NCI-H1105 treated with DMSO at 0.1 percent for 48 hours (cell line): Measurements from ENCODE around the gene MCM3.

Source experiments
- DNase-seq: peaks from one replicate; lab custom pipeline; 2025; lab: John Stamatoyannopoulos, UW

MCM3 gene

DNA sequence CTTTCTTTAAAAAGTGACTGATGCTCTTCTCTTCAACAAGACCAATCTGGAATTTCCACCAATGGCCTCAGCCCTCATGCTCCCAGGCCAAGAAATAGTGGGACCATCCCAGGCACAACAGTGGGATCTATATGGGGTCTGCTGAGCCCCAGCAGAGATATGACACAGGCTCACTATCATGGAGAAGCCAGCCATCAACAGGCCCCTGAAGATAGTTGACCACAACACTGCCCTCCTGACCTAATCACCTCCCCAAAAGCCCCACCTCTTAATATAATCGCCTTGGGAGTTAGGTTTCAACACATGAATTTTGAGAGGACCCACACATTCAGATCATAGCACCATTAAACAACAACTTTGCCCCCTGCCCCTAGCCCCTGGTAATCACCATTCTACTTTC, 16.8 kb upstream of the MCM3 start:
- no peak for DNase-seq

DNA sequence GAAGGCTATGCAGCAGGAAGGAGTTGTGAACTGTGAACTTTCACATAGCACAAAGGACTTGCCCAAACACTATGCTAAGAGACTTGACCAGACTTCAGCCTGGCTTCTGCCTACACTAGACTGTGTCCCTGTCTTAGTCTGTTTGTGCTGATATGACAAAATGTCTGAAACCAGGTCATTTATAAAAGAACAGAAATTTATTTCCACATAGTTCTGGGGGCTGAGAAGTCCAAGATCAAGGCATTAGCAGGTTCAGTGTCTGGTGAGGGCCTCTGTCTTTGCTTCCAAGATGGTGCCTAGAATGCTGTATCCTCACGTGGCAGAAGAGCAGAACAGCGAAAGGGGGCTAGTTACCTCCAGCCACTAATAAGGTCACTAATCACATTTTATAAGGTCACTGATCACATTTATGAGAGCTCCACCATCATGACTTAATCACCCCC, 16.0 kb upstream of the MCM3 start:
- no peak for DNase-seq

DNA sequence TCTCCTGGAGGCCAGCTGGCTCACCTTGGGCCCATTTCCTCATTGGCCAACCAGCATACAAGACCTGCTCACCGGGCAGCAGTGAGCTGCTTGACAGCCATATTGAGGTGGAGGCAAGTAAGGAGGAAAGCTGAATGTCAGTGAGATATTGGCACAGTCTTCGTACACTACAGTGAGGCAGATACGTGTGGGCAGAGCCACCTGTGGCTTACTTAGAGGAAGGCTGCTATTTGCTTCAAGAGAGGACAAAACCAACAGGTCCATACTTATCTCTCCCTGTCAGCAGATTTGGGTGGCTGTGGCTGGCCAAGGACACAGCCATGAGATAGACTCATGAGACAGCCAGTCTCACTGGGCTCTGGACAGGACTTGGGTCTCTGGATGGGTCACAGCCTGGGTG, 15.1 kb upstream of the MCM3 start:
- no peak for DNase-seq

DNA sequence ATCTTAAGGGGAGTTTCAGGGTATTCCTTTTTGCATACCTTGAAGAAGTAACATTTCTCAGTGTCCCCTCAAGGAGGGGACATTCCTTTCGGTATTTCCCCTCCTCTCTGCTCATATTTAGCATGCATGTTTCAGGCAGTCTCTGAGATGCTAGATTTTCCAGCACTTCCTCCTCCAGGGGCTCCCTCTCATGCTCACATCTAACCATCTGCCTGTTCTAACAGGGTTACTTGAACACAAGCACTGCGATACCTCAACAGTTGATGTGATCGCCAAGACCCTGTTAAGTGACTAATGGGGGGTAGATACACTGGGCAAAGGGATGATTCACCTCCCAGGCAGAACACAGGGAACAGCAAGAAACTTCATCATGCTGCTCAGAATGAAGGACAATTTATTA, 12.9 kb upstream of the MCM3 start:
- no peak for DNase-seq

DNA sequence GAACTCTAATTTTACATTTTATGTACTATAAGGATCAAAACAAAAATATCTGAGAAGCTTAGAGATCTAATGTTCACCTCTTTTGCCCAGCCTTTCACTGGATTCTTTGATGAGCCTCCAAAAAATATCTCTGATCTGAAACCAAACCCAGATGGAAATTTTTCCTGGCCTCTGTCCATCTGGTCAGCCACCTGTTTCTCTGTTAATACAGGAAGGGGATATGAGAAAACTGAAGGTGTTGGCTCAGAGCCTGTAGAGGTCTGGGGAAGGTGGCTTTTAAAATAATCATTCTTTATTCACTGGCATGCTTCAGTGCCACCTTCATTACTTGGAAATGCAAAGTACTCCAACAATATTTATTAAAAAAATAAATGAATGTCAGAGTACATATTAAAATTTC, 8.5 kb upstream of the MCM3 start:
- DNase-seq = peak; percentile 38

DNA sequence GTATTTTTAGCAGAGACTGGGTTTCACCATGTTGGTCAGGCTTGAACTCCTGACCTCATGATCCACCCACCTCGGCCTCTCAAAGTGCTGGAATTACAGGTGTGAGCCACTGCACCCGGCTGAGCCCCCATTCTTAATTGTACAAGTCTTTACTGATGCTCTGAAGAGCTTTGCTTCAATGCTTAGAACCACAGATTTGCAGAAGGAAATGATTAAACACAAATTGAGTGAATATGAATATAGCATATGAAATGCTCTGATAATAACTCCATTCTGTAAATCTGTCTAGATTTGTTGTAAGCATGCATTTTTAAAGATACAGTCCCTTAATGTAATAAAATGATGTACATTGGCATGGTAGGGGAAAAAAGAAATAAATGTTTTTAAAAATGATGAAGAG, 4.3 kb upstream of the MCM3 start:
- no peak for DNase-seq

DNA sequence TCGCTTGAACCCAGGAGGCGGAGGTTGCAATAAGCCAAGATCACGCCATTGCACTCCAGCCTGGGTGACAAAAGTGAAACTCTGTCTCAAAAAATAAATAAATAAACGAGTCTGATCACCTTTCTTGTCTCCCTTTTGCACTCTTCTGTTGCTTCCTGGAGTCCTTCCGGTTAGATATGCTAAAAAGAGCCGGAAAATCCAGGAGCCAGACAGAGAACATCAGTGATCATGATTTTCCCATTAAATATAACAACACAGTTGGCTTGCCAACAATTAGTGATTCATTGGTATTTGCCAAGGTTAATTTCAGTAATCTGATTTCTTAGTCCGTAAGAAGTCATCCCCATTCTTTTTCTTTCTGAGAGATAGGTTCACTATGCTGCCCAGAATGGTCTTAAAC, 3.7 kb upstream of the MCM3 start:
- DNase-seq = no peak

DNA sequence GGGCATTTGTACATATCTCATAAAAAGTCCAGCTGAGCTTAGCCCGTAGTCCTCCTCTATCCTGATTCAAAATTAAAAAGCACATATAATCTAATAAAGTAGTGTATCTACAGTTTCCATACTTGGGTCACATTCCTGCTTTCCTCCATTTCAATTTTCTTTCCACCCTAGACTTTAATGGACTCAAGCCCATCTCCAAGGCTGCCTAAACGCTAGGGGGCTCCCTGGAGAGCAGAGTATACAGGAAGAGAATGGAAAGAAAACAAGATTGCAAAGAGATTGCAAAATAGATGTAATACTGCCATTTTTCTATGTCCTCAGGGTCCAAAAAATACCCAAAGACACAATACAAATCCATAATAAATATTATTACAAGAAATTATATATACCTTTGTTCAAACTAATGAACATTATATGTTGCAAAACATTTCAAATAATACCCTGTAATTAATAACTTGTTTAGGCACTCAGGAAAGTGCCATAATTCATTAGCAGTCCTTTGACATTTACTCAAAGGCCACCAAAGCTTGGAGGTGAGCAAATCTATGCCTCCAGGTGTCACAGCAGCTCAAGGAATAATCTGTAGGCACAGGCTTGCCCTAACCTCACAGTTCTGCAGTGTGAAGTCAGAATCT, 2.4 kb upstream of the MCM3 start:
- peak; percentile 75 for DNase-seq

DNA sequence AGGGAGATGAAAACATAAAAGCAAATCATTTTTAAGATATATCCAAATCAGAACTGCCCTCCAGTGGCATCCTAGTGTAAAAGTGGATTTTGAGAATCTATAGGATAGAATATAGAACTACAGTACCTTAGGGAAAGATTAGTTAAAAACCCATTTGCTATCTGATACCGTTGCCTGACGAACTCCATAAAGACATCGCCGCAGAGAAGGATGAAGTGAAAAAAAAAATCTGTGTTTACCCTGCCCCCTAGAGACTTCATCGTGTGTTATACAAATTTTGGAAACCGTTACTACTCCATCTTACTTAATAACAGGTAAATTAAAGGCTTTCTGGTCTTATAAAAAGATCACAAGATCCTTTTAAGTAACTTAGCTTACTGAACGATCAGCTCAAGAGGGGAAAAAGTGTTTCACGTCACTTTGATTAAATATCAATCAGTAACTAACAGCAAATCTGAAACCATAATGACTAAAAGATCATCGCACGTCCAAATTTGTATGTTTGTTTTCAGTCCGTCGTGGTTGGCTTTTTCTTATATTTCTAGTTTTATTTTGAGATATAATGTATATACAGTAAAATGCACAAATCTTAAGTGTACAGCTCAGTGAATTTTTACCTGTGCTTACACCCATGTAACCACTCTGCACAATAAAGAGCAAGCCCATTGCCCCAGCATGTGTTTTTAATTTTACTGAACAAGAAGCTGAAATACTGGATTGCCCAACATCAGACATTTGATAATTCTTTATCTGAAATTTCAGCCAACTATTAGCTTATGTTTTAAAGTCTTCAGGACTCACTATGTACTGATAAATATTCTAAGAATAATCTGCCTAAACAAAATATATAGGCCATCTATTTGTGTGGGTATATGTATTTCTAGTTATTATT, 881 bp upstream of the MCM3 start:
- peak; percentile 66 for DNase-seq

DNA sequence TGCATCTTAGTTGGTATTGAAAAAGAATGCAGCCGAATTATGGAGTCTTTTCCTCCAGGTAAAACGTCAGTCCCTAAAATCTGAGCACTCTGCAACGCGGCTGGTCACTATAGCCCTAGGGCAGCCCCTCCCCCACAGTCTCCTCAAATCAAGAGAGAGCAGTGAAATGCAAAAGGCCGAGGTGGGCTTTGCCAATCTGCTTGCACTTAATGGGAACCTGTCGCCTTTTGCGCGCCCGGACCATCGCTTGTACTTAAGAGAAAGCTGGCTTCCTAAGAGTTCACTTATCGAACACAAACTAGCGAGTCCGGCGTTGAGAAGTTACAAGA, 447 bp downstream of the MCM3 start:
- DNase-seq = peak; percentile 71

DNA sequence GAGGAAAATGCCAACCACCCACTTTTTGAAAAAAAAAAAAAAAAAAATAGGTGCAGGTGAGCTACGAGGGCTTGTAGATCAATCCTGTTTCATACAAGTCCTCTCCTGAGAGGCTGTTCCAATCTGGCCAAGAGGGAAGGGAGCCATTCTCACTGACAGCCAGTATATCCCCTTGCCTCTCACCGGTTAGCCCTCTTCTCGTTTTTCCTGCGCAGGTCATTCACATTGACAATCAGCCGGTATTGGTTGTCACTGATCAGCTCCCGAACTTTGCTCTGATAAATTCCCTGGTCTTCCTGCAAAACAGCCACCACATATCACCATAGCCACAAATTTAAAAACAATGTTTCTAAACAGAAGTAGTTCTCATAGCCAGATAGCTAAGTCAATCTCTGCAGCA, 1.4 kb downstream of the MCM3 start:
- no peak for DNase-seq

DNA sequence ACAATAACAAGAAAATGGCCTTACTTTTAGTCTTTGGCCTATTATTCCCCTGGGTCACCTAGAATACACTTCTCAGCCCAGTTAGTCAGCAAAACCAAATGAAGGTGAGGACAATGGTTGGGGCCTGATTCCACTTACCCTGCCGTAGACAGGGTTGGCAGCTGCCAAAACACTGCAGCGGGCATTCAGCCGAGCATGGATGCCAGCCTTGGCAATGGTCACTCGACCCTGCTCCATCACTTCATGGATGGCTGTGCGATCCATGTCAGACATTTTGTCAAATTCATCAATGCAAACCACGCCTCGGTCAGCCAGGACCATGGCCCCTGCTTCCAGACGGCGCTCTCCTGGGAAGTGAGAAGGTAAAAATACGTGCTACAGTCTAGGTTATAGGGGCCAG, 8.4 kb downstream of the MCM3 start:
- no peak for DNase-seq

DNA sequence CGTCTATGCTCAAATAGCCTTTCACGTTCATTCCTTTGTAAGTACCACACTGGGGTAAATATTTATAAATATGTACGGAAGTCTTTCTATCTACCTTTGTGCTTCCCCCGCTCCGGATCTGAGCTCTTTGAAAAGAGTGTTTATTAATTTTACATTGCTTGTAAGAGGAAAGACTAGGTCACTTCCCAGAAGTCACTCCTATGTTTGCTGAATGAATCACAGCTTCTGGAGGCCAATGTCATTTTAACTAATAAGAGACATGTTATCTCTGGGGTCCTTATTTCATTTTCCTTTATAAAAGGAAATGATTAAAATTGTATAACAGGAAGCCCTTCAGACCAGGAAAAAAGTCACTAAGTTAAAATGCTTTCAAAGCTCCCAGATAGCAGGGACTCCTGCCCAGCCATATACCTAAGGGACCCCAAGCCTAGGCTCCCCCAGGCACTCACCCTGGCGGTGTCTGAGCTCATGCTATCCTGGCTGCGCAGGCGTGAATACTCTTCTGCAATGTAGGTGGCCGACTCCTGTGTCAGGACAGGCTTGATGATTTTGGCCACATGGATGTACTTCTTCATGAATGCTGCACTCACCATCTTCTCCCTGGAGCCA, 12.6 kb downstream of the MCM3 start:
- no peak for DNase-seq

DNA sequence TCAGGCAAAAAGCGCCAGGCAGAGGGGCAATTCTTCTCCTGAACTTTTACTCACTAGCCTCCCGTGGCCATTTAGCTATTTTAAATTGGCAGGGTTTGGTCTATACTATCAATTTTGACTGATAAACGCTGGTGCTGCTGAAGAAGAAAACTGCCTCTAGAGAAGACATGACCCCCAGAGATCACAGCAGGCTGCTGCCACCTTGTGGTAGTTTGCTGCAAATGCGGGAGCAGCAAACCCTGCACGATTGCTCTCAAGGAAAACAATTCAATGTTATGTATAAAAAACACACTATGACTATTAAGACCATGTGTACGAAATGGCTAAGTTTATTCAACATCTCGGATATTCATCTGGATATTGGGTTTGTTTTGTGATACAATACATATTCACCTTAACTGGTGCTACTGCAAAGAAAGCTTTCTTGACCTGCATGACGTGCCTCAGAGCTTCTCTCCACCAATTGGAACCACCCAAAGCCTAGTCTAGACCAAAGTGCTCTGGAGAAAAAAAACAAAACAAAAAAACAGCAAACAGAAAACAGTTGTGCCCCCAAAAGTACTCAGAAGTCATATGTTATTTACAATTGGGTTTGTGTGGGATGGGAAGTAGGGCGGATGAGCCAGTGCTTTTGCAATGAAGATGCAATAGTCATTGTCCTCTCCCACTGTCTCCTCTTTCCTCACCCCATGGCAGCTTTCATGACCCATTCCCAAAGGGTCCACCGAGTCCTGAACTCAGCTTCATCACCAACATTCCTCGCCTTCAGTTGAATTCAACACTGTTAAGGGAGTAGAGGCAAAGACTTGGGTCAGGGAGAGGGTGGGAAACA, 20.6 kb downstream of the MCM3 start:
- DNase-seq = peak; percentile 55

DNA sequence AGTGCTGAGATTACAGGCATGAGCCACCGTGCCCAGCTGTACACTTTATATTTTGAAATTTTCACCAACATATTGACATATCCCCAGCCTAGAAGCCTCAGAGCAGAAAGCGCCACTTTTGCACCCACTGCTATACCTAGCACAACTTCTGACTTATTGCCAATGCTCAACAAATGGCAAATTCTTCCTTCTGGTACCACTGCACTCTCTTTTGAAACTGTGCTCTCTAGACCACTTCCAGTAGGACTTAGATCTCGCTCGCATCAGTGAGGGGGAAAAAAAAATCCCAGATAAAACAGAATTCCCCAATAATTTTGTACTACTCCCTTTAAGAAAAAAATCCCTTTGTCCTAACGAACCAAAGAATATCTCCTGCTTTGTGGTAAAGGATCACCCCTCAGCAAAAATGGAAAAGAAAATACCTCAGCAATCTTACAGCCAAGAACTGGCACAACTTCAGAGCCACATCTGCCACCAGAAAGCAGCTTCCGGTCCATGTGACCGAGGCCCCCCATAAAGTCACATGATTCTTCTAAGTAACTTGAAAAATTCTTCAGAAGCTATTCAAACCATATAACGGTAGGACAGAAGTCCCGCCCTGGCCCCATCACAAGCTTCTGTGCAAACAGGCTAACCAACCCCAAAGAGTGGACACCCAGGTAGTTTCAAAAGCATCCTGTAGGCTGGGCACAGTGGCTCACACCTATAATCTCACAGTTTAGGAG, 21.8 kb downstream of the MCM3 start:
- DNase-seq = no peak

DNA sequence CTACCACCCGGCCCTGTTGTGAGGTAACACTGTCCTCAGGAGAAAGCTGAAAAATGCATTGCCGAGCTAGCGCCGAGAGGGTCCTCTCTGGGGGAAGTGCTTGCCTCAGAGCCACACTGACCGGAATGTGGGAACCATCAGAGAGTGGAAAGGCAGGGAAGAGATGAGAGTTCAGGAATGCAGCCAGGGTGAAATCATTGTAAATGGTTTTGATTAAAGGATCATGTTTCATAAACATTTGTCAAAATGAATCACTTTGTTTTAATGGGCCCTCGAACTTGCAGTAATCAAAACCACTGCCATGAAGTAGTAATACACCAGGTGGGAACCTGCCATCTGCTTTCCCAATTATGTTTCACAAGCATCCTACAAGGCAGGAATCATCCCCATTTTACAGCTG, 23.3 kb downstream of the MCM3 start:
- DNase-seq = peak; percentile 32

DNA sequence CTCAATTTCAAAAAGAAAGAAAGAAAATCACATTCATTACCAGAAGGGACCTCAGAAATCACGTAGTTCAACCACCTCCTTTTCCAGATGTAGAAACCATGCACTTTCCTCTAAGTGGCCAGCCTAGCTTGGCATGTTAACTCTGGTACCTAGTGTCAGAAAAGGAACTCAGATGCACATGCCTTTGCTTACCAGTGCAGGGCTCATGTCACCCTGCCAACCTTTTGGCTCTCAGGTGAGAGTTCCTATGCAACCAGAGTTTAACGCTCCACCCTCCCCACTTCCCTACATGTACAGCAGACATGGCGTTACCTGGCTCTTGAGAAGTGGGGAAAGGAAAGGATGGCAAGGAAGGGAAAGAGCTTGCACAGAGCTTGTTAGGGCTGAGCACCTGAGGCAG, 23.9 kb downstream of the MCM3 start:
- no peak for DNase-seq

DNA sequence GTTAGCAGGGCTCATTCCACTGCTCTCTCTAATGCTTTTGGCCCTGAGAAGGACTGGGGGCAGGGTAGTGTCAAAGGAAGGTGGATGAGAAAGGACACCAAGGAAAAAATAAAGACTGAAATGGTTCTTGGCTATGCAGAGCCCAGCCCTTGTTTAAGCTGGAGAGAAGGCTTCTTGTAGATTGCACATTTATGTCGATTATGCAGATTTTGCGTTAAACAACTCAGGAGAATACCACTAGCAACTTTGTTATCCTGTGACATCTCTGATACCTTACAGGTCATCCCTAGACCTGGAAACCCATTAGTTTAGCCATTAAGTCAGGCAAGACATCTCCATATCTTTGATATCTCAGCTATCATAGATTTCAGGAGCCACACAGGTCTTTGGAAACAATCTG, 29.1 kb downstream of the MCM3 start:
- DNase-seq = no peak

DNA sequence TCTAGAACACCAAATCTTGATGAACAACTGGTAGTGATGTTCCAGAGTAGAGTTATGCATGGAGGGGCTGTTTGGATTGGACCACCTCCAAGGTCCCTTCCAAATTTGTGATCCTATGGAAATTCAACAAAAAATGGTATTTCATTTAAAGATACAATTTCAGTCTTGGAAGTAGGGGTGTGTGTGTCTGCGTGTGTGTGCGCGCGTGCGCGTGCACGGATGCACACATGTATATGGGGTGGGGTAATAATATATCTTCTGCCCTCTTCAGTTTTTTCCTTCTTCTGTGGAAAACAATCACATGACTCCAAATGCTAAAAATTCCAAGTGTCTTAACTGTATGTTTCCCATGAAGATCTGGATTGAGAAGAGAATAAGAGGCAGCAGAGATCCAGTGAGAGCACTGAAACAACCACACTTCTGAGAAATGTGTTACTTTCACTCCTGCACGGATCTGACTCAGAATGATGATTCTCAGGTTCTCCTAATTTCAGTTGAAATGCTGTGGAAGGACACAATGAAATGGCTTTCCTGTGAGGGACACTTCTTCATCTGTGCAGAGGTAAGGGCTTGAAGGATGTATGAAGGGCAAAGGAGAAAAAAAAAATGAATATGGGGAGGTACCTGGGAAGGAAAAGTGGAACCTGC, 29.7 kb downstream of the MCM3 start:
- no peak for DNase-seq

DNA sequence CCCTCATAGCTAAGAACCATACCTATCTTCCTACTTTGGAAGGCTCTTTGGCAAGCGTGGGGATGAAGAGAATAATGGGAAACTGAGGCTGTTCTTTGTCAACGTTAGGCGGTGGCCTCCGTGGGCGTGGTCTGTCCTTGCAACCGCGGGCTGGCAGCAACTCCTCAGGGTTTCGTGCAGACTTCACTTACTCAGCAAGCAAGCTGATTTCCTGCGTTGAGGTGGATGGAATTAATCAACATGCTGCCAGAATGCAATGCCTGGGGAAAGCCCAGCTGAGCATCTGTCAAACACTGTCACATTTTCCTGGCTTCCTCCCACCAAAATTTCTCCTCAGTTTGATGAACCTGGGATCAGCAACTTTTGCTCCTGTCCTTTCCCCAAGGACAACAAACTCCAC, 31.0 kb downstream of the MCM3 start:
- DNase-seq = no peak

DNA sequence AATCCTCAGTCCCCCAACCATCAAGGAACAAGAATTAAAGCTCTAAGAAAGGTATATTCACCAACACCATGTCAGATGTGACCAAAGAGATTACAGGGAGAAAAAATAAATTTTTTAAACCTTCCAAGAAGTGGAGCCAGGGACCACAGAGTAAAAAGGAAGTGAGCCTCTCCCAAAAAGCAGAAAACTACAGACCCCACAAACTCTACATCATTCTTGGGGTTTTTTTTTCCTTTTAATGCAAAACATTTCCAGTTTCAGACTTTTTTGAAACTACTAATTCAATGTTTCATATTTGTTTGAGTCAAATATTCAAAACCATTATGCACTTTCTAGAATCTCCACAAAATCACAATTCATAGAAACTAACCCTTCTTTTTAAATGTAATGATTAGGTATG, 33.4 kb downstream of the MCM3 start:
- no peak for DNase-seq
